K562 (cell line): ENCODE results near the gene ZC3H18. TPM values are rescaled to one million over a fixed set of nuclear protein-coding genes. Genes with fewer than 3 reads are reported as not detected.

Experiments used
- CHD7 ChIP-seq: fragments of 200-600 bp; sonication (generic); IDR thresholded peaks from one replicate; pipeline ENCODE4 v1.6.1; 2012; ENCODE audit warnings: mild to moderate bottlenecking, low read depth, low read length, inconsistent platforms
- SRSF9 ChIP-seq: fragments of 200-400 bp; formaldehyde crosslinking; IDR thresholded peaks from 2 replicates; pipeline ENCODE4 v1.6.1; 2017; ENCODE audit warnings: low read depth, low read length, borderline replicate concordance
- polyA plus RNA-seq, 8 experiments: library from polyadenylated mRNA; depleted of rRNA in 4 of 8; stranded (reverse) in 5 of 8; unstranded in 3 of 8; fragments of >200 nt; fragmentation: Nextera tagmentation in 2 of 8; fragmentation: Illumina TruSeq in 1 of 8; extraction: Ambion mirVana in 2 of 8; extraction: Trizol in 1 of 8; gene quantifications; 2 replicates each; pipeline versions ENCODE4 v1.2.1 to v1.2.3, GENCODE V29; 2011 to 2014; ENCODE audit warnings: inconsistent platforms in 1 of 8, missing spikeins in 1 of 8
- total RNA-seq, 7 experiments: library from RNA; depleted of rRNA in 6 of 7; stranded (reverse); fragments of >200 nt in 6 of 7; fragmentation: Illumina TruSeq in 2 of 7; extraction: Trizol in 2 of 7; gene quantifications; 2 replicates each; pipeline versions ENCODE4 v1.2.1 to v1.2.3, GENCODE V29; 2011 to 2021; ENCODE audit warnings: low replicate concordance in 1 of 7

Gene ZC3H18
- total and polyA plus RNA-seq, 9 of the 15 experiments (the other 6 are each of a cell fraction or from before 2014, with no cell fraction given) = 1.7 to 88.7 (median 26.9) TPM

GRCh38 chr16:88526008-88526905 is 43.9 kb upstream of the ZC3H18 start (continued):
- no peak for TF ChIP-seq CHD7
- no peak for TF ChIP-seq SRSF9
- TF ChIP-seq, all 486 proteins: peak for 54
